Measurements from ENCODE around the gene TIGIT. TPM values are rescaled to one million over a fixed set of nuclear protein-coding genes. Genes with fewer than 3 reads are reported as not detected.

TIGIT gene
- total RNA-seq, 2 experiments from 2014 or later = 129 to 367 TPM

Other genes with a start within 250 kb of the TIGIT start
- 1 to 10 TPM; 1.7 to 2.9 TPM for gene CCDC191, start 237.5 kb upstream of the TIGIT start, total RNA-seq
- 10 to 100 TPM; 30.1 to 32.8 TPM for gene QTRT2, start 237.3 kb upstream of the TIGIT start, total RNA-seq
- gene DRD3, start 115.0 kb upstream of the TIGIT start, total RNA-seq = not detected
- gene ZNF80, start 56.5 kb upstream of the TIGIT start, total RNA-seq = 1 to 10 TPM; 4.5 to 5.5 TPM